Stimulated activated CD8-positive, alpha-beta memory T cell treated with anti-CD3 and anti-CD28 coated beads, Interleukin-4, amount 100 ng/mL, for 1 hour (primary cell): ENCODE measurements around the gene C9.
"Not testable (repeated sequence)": the region's sequence is repeated elsewhere in the genome, so short reads cannot be mapped to it uniquely, and the experiment has no call there.

Experiments used
- DNase-seq, 2 donors: peaks; one replicate each; pipeline ENCODE4 v3.0.0-alpha.2; 2020; ENCODE audit warnings: low read depth in 2 of 2, low spot score in 1 of 2

The C9 gene

DNA sequence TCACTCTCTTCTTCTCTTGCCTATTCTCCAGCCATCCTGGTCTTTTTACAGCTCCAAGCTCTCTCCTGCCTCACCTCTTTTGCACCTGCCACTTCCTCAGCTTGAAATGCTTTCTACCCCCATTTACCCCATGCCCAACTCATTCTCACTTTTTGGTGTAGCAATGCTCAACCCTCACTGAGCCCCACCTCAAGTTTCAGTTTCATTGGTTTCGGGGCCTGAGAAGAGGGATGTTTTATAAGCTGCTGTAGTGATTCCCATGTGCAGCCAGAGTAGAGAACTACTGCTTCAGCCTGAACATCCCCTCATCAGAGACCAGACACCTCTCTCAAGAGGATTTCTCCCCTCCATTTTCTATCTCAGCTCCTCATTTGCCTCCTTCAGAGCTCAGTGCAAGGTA lies 99.8 kb downstream of the C9 start:
- DNase-seq, result no peak

- DNase-seq, result no peak
These were observed 101.3 kb downstream of the C9 start for GRCh38 chr5:39262981-39263380.

- DNase-seq, result no peak
These were observed 104.2 kb downstream of the C9 start for GRCh38 chr5:39260095-39260494.

GRCh38 chr5:39257554-39257953 lies 106.7 kb downstream of the C9 start:
- DNase-seq, result no peak

GRCh38 chr5:39256477-39257235 lies 107.6 kb downstream of the C9 start:
- DNase-seq, result no peak

GRCh38 chr5:39255406-39255805 lies 108.9 kb downstream of the C9 start:
- no peak for DNase-seq

- DNase-seq, result no peak
These were observed 109.6 kb downstream of the C9 start for GRCh38 chr5:39254671-39255070.

DNA sequence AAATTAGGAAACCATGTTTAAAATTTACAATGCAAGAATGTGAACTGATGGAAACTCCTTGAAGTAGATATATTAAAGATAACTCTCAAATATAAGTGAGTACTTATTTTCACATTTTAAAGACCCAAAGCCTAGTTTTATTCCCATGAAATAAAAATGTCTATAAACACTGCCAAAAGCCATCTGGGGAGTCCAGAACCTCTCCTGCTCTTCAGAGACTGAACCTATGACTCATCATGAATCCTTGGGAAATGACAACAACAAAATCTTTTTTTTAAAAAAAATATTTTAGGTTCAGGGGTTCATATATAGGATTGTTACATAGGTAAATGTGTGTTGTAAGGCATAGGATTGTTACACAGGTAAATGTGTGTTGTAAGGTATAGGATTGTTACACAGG lies 111.1 kb downstream of the C9 start:
- no peak for DNase-seq

GRCh38 chr5:39249564-39250274 lies 114.6 kb downstream of the C9 start:
- DNase-seq, result no peak

- DNase-seq, result no peak
These were observed 115.2 kb downstream of the C9 start for GRCh38 chr5:39249069-39249468.

DNA sequence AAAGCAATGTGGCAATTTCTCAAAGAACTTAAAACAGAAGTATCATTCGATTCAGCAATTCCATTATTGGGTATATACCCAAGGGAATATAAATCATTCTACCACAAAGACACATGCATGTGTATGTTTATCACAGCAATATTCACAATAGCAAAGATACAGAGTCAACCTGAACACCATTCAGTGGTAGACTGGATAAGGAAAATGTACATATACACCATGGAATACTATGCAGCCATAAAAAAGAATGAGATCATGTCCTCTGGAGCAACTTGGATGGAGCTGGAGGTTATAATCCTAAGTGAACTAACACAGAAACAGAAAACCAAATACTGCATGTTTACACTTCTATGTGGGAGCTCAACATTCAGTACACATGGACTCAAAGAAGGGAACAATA lies 123.5 kb downstream of the C9 start:
- DNase-seq, result no peak

GRCh38 chr5:39238366-39239105 lies 125.8 kb downstream of the C9 start:
- no peak for DNase-seq

- no peak for DNase-seq
These were observed 127.6 kb downstream of the C9 start for GRCh38 chr5:39236718-39237117.

GRCh38 chr5:39235648-39236047 lies 128.6 kb downstream of the C9 start:
- DNase-seq, result no peak

DNA sequence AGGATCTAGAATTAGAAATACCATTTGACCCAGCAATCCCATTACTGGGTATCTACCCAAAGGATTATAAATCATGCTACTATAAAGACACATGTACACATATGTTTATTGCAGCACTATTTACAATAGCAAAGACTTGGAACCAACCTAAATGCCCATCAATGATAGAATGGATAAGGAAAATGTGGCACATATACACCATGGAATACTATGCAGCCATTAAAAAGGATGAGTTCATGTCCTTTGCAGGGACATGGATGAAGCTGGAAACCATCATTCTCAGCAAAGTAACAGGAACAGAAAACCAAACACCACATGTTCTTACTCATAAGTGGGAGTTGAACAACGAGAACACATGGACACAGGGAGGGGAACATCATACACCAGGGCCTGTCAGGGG lies 129.8 kb downstream of the C9 start:
- DNase-seq, result not testable (repeated sequence)
